SH-SY5Y (cell line): ENCODE data around the gene MBOAT2.
A peak's percentile ranks its signal among the peaks of the same experiment; 100 is the strongest.

ENCODE experiments used
- GATA2 ChIP-seq: IDR thresholded peaks from 2 replicates; pipeline ENCODE4 v1.6.1; 2011; ENCODE audit warnings: mild to moderate bottlenecking, low read depth, low read length
- GATA3 ChIP-seq: IDR thresholded peaks from 2 replicates; pipeline ENCODE4 v1.6.1; 2011; ENCODE audit warnings: low read depth, mild to moderate bottlenecking, low read length, moderate library complexity

Gene MBOAT2

DNA sequence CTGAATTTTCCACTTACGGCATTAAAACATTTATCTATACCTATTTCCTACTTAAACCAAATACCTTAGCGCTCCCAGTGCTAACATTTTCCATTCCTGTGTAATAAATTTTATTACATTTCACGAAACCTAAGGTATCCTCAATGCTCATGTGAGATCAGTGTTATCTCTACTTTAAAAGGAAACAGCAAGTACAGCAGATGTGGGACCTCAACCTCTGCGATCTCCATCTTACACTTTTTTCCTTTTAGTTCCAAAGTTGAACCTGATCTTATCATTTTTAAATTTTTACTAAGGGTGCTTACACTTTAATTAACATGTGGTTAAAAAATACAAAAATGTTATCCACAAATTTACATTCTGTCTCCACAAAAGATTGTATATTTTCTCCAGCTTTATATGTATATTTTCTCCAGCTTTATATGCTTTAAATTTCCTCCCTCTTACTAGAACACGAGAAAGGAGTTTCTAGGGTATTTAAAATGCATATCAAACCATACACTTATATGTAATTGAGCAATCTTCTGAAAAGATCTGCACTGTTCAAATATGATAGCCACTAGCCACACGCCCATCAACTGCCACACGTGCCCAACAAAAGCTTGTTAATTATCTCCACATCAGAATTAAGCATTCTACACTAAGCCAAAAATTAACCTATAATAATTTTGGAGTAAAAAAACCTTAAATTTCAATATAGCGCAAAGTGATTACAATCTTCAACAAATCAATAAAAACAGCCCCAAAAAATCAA lies 38.1 kb downstream of the MBOAT2 start:
- peak; percentile 45; the same call in 1 of the 2 replicates for TF ChIP-seq GATA3
- no peak for TF ChIP-seq GATA2

GRCh38 chr2:8962890-8963289 lies 40.6 kb downstream of the MBOAT2 start:
- TF ChIP-seq GATA3 (no peak), GATA2 (no peak)

DNA sequence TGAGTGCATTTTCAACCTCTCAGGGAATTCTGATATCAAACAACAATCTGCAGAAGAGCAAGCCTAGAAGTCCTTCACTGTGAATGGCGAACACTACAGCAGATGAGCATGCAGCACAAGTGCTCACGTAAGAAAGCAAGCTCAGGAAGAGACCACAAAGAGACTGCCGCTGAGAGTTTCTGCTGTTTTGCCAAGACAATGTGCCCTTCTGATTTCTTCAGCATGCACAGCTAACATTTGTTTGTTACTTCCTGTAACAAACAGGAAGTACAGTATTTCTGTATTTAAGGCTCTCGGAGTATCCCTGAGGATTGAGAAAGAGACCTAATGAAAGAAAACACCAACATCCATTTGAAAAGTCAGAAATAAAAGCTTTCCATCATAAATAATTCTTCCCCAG lies 45.9 kb downstream of the MBOAT2 start:
- TF ChIP-seq GATA2 (no peak), GATA3 (no peak)

DNA sequence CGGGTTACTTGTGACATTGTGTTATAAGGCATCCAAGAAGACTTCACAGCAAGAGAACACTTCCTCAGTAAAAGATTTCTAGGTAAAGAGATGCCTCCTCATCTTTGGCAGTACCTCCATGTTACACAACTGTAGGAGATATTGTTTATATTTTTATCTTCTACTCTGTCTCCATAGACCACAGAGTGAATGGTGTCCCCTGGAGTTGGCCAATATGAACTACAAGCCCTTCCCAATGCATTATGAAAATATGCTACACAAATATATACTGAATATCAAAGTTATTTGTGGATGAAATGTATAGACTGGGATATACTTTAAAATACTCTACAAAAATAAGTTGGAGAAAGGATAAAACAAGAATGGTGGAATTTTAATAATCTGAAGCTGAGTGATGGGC lies 46.7 kb downstream of the MBOAT2 start:
- TF ChIP-seq GATA2 (no peak), GATA3 (no peak)

GRCh38 chr2:8954990-8955389 lies 48.5 kb downstream of the MBOAT2 start:
- TF ChIP-seq GATA3 (no peak), GATA2 (no peak)

DNA sequence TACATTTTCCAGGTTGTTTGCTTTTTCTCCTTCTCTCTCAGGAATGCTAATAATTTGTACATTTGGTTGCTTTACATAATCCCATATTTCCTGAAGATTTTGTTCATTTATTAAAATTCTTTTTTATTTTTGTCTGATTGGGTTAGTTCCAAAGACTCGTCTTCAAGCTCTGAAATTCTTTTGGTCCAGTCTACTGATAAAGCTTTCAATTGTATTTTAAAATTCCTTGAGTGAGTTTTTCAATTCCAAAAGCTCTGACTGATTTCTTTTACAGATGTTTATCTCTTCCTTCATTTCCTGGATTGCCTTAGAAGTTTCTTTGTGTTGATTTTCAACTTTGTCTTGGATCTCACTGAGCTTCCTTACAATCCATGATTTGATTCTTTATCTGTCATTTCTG lies 50.0 kb downstream of the MBOAT2 start:
- no peak for TF ChIP-seq GATA3
- TF ChIP-seq GATA2, result no peak

DNA sequence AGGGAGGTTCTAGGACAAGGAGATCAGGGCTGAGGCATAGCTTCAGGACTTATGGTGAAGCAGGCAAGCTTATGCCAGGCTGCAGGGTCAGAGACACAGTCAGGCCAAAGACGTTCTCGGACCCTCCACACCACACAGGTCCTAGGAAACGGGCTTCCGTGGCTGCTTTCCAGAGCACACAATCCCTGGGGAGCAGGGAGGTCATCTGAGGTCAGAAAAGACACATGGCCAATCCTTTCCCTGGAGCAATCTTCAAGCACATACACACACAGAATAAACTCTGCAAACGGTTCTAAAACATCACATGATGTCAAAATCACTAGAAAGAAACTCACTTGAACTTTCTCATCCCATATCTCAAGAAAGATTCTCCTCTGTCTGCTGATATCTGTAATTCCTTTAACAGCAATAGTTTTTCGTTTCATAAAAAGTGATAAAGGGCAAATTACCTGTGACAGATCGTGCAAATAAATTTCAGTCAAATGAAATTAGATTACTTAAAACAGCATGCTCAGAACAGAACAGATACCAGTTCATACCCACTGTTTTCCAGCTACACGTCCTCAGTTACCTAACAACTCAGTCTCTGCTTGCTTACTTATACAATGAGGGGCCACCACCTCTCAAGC lies 63.9 kb downstream of the MBOAT2 start:
- TF ChIP-seq GATA2 (no peak), GATA3 (no peak)

DNA sequence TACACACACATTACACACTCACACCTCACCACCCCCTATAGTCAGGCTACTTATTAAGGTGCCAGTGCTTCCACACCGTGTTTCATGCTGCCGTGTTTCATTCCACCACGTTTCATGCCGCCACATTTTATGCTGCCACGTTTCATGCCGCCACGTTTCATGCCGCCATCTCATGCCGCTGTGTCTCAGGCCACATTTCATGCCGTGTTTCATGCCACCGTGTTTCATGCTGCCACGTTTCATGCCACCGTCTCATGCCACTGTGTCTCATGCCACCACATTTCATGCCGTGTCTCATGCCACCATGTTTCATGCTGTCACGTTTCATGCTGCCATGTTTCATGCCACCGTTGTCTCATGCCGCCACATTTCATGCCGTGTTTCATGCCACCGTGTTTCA lies 65.1 kb downstream of the MBOAT2 start:
- no peak for TF ChIP-seq GATA3
- no peak for TF ChIP-seq GATA2

DNA sequence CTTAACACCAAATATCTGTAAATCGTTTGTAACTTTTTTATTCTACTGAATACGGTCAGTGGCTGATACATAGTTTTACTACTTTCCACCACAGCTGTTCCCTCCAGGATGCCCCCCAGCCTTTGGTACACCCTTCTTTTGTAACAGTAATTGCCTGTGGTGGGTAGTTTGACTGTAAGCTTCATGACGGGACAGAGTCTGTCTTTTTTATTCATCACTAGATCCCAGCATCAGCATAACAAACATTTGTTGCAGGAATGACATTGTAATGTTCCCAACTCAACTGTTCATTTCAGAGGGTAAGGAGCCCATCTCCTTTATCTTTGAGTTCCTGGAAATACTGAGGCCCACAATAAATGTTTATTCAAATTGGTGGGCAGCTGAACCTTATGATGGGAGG lies 67.5 kb downstream of the MBOAT2 start:
- TF ChIP-seq GATA3 (no peak), GATA2 (no peak)

- TF ChIP-seq GATA2 (no peak), GATA3 (no peak)
These were observed 69.1 kb downstream of the MBOAT2 start for GRCh38 chr2:8934338-8934737.

DNA sequence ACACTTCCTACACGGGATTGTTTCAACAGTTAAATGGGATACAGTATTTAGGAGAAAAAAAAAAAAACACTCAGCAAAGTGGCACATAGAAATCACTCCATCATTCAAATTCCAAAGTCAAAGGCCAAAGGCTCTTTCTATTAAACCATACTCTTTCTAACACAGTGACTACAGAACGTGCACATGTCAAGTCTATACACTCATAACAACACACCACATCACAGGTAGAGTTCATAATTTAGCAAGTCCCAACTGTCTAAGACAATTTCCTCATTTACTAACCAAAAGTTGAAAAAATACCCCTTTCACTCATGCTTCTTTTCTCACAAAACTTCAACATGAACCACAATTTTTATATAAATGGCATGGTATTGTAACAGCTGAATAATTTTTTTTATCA lies 70.8 kb downstream of the MBOAT2 start:
- no peak for TF ChIP-seq GATA2
- no peak for TF ChIP-seq GATA3

DNA sequence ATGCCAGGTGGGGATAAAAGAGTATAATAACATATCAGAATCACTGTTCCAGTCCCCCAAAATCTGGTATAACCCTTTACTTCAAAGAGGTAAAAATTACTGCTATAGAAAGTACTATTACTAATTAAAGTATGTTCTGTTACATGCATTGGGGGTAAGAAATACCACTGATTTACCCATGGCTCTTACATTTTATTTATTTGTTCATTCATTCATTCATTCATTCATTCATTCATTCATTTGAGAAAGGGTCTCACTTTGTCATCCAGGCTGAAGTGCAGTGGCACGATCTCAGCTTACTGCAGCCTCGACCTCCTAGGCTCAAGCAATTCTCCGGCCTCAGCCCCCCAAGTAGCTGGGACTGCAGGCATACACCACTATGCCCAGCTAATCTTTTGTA lies 74.4 kb downstream of the MBOAT2 start:
- no peak for TF ChIP-seq GATA3
- TF ChIP-seq GATA2, result no peak

DNA sequence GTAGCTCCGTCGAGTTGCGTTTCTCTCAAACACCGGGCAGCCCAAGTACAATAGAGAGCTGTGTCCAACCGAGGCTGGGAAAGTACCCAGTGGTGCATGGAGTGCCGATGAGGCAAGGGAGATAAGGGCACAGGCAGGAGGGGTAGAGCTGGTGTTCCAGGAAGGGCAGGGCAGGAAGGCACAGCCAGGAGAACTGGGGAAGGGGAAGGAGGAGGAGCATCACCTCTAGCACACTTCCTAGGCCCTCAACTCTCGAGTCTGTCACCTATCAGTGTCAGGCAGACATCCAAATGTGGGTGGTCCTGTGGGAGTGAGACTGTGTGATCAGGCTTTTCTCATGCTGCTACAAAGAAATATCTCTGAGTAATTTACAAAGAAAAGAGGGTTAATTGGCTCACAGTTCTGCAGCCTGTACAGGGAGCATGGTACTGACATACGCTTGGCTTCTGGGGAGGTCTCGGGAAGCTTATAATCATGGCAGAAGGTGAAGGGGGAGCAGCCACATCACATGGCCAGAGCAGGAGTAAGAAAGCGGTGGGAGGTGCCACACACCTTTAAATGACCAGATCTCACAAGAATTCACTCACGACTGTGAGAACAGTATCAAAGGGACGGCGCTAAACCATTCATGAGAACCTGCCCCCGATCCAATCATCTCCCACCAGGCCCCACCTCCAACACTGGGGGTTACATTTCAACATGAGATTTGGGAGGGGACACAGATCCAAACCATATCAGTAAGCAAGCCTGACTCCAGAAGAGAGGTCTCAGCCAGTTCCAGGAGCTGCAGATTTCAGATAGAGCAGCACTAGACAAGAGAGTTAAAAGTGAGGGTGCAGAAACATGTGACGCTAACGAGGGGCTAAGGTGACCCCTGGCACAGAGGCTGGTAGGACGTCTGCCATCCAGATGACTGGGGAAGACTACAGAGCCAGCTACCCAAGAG lies 75.7 kb downstream of the MBOAT2 start:
- TF ChIP-seq GATA2 (no peak), GATA3 (no peak)

- TF ChIP-seq GATA3 (no peak), GATA2 (no peak)
These were observed 77.1 kb downstream of the MBOAT2 start for GRCh38 chr2:8926356-8926755.

GRCh38 chr2:8925411-8925810 lies 78.1 kb downstream of the MBOAT2 start:
- TF ChIP-seq GATA2, result no peak
- TF ChIP-seq GATA3, result no peak
